HepG2 (cell line): ENCODE results near the gene TSNAXIP1. TPM values are rescaled to one million over a fixed set of nuclear protein-coding genes. Genes with fewer than 3 reads are reported as not detected.

Source experiments
- AGO2 ChIP-seq: fragments of 200-400 bp; formaldehyde crosslinking; optimal IDR thresholded peaks from 2 replicates; pipeline ENCODE3; 2017; ENCODE audit warnings: mild to moderate bottlenecking, low read depth, low read length, moderate library complexity
- ARNTL ChIP-seq: sonication (generic); formaldehyde crosslinking; IDR thresholded peaks from 2 replicates; pipeline ENCODE4 v1.4.0; 2020; ENCODE audit warnings: mild to moderate bottlenecking, missing genetic modification reagents
- CHCHD3 ChIP-seq: sonication (generic); formaldehyde crosslinking; IDR thresholded peaks from 2 replicates; pipeline ENCODE4 v1.8.0; 2022; ENCODE audit warnings: mild to moderate bottlenecking, missing genetic modification reagents, moderate library complexity
- DMAP1 ChIP-seq: IDR thresholded peaks from 2 replicates; pipeline ENCODE4 v1.6.1; 2016
- ESRRA ChIP-seq: sonication (generic); formaldehyde crosslinking; IDR thresholded peaks from 2 replicates; pipeline ENCODE4 v1.5.1; 2020; ENCODE audit warnings: mild to moderate bottlenecking, low read depth, missing genetic modification reagents
- HOMEZ ChIP-seq: IDR thresholded peaks from 2 replicates; pipeline ENCODE4 v1.6.1; 2016; ENCODE audit warnings: low read depth
- HOXA3 ChIP-seq: sonication (generic); formaldehyde crosslinking; IDR thresholded peaks from 2 replicates; pipeline ENCODE4 v1.5.0; 2020; ENCODE audit warnings: missing genetic modification reagents
- MED8 ChIP-seq: sonication (generic); formaldehyde crosslinking; IDR thresholded peaks from 2 replicates; pipeline ENCODE4 v1.8.1; 2023; ENCODE audit warnings: mild to moderate bottlenecking, missing genetic modification reagents; ENCODE audit not compliant: insufficient replicate concordance
- POLR2AphosphoS2 ChIP-seq: IDR thresholded peaks from 2 replicates; pipeline ENCODE4 v1.6.1; 2011; ENCODE audit warnings: low read depth, low read length, improper control_type of control experiment
- SALL1 ChIP-seq: sonication (generic); formaldehyde crosslinking; IDR thresholded peaks from 2 replicates; pipeline ENCODE4 v1.8.0; 2022; ENCODE audit warnings: mild to moderate bottlenecking, missing genetic modification reagents
- SP140L ChIP-seq: sonication (generic); formaldehyde crosslinking; IDR thresholded peaks from 2 replicates; pipeline ENCODE4 v1.4.0; 2020; ENCODE audit warnings: missing genetic modification reagents, borderline replicate concordance
- TRIM22 ChIP-seq: fragments of 450-650 bp; IDR thresholded peaks from 2 replicates; pipeline ENCODE4 v1.6.1; 2017
- ZBTB40 ChIP-seq, 2 experiments: fragments of 450-650 bp in 1 of 2; sonication (generic) in 1 of 2; formaldehyde crosslinking in 1 of 2; IDR thresholded peaks; 2 replicates each; pipeline versions ENCODE4 v1.6.1 to v1.8.0; 2016 to 2022; ENCODE audit warnings: antibody characterized with exemption in 1 of 2, mild to moderate bottlenecking in 1 of 2, missing genetic modification reagents in 1 of 2
- ZKSCAN1 ChIP-seq: fragments of 150-350 bp; IDR thresholded peaks from 2 replicates; pipeline ENCODE4 v1.6.1; 2014; ENCODE audit warnings: low read length
- ZNF264 ChIP-seq: sonication (generic); formaldehyde crosslinking; IDR thresholded peaks from 2 replicates; pipeline ENCODE4 v1.4.0; 2020; ENCODE audit warnings: missing genetic modification reagents
- ZNF343 ChIP-seq: sonication (generic); formaldehyde crosslinking; IDR thresholded peaks from 2 replicates; pipeline ENCODE4 v1.4.0; 2020; ENCODE audit warnings: mild to moderate bottlenecking, missing genetic modification reagents
- ZNF619 ChIP-seq: sonication (generic); formaldehyde crosslinking; IDR thresholded peaks from 2 replicates; pipeline ENCODE4 v1.4.0; 2020; ENCODE audit warnings: mild to moderate bottlenecking, missing genetic modification reagents
- ZNF629 ChIP-seq: sonication (generic); formaldehyde crosslinking; conservative IDR thresholded peaks from 2 replicates; pipeline ENCODE4 v1.5.0; 2020; ENCODE audit warnings: missing genetic modification reagents
- ZNF773 ChIP-seq: sonication (generic); formaldehyde crosslinking; IDR thresholded peaks from 2 replicates; pipeline ENCODE4 v1.4.0; 2020; ENCODE audit warnings: missing genetic modification reagents, borderline replicate concordance
- polyA plus RNA-seq, 8 experiments: library from polyadenylated mRNA; depleted of rRNA in 3 of 8; stranded (reverse) in 7 of 8; unstranded in 1 of 8; fragments of >200 nt; fragmentation: Illumina TruSeq in 4 of 8; extraction: Trizol in 4 of 8; gene quantifications; 2 replicates each; pipeline versions ENCODE4 v1.2.1 to v1.2.3, GENCODE V29; 2011 to 2016; ENCODE audit warnings: low read depth in 4 of 8, missing spikeins in 1 of 8, mixed read lengths in 1 of 8; ENCODE audit not compliant: insufficient read depth in 1 of 8
- total RNA-seq, 5 experiments: library from RNA; depleted of rRNA; stranded (reverse); fragments of >200 nt; fragmentation: Illumina TruSeq; extraction: Trizol; gene quantifications; 2 replicates each; pipeline ENCODE4 v1.2.3, GENCODE V29; 2016; ENCODE audit warnings: low read depth in 1 of 5

The TSNAXIP1 gene
- total and polyA plus RNA-seq, 2 of the 13 experiments (the other 11 are each of a cell fraction or from before 2014, with no cell fraction given): 0.37 to 0.86 TPM

GRCh38 chr16:67805718-67806427 lies 816 bp upstream of the TSNAXIP1 start (continued):
- TF ChIP-seq HOMEZ (CRISPR knock-in tag): no peak
- TF ChIP-seq TRIM22: no peak
- no peak for TF ChIP-seq MED8 (CRISPR knock-in tag)
- peak; percentile 12; the same call in 1 of the 2 replicates for TF ChIP-seq ESRRA (CRISPR knock-in tag)
- TF ChIP-seq ZNF629 (CRISPR knock-in tag): no peak
- TF ChIP-seq SALL1 (CRISPR knock-in tag): no peak
- no peak for TF ChIP-seq ZKSCAN1
- 0 out of 2 replicates have a peak, but pooled peaks have one; percentile 15 for TF ChIP-seq ZNF773 (CRISPR knock-in tag)
- TF ChIP-seq ZNF264 (CRISPR knock-in tag): no peak
- TF ChIP-seq ZNF619 (CRISPR knock-in tag): peak; percentile 14; the same call in 1 of the 2 replicates
- TF ChIP-seq DMAP1 (CRISPR knock-in tag): no peak
- 0 out of 2 replicates have a peak, but pooled peaks have one; percentile 18 for TF ChIP-seq ARNTL (CRISPR knock-in tag)
- no peak for TF ChIP-seq ZBTB40 (IDR thresholded peaks at IDR 0.05)
- TF ChIP-seq ZBTB40 (CRISPR knock-in tag; IDR thresholded peaks at IDR 0.05): 0 out of 2 replicates have a peak, but pooled peaks have one; percentile 3
- no peak for TF ChIP-seq SP140L
- no peak for TF ChIP-seq HOXA3 (CRISPR knock-in tag)
- TF ChIP-seq ZNF343 (CRISPR knock-in tag): no peak
- peak; percentile 40 for TF ChIP-seq AGO2
- no peak for TF ChIP-seq POLR2AphosphoS2
- TF ChIP-seq CHCHD3 (CRISPR knock-in tag): peak; percentile 67; the same call in 1 of the 2 replicates
